GM12878 (cell line): ENCODE measurements around the gene PNMA5. TPM values are rescaled to one million over a fixed set of nuclear protein-coding genes. Genes with fewer than 3 reads are reported as not detected.

ENCODE experiments used
- polyA plus RNA-seq, 11 experiments: library from polyadenylated mRNA; depleted of rRNA in 4 of 11; unstranded in 6 of 11; stranded (reverse) in 5 of 11; fragments of >200 nt; fragmentation: Nextera tagmentation in 4 of 11; fragmentation: Illumina TruSeq in 1 of 11; extraction: Ambion mirVana in 4 of 11; extraction: Trizol in 1 of 11; gene quantifications; 1 replicate in 1 of 11; 2 replicates in 10 of 11; pipeline versions ENCODE4 v1.2.1 to v1.2.3, GENCODE V29; 2011 to 2016; ENCODE audit warnings: inconsistent platforms in 2 of 11, missing spikeins in 2 of 11, low read depth in 1 of 11
- total RNA-seq, 4 experiments: library from RNA; depleted of rRNA in 3 of 4; stranded (reverse); fragments of >200 nt in 3 of 4; fragmentation: Illumina TruSeq in 1 of 4; extraction: Trizol in 1 of 4; gene quantifications; 2 replicates each; pipeline versions ENCODE4 v1.2.1 to v1.2.3, GENCODE V29; 2013 to 2021

The PNMA5 gene
- total and polyA plus RNA-seq, 10 of the 15 experiments (the other 5 are each of a cell fraction or from before 2014, with no cell fraction given): 0.03 TPM; not detected in 9

Other genes starting within 250 kb of the PNMA5 start
Only the 7 nearest of the 9 such genes appear.
- not detected in 2 replicates for gene MAGEA6, start 224.4 kb downstream of the PNMA5 start, total RNA-seq (2014; rRNA removed)
- not detected in 2 replicates for gene MAGEA6, start 224.4 kb downstream of the PNMA5 start, total RNA-seq (2014; rRNA removed; fragmentation: Illumina TruSeq; extraction: Trizol)
- gene MAGEA6, start 224.4 kb downstream of the PNMA5 start, total RNA-seq (2021): 0.16 TPM in 1 of 2 replicates, not detected in the other
- 1.9 and 2.7 TPM in 2 replicates for gene MAGEA6, start 224.4 kb downstream of the PNMA5 start, polyA plus RNA-seq (2011; rRNA removed)
- gene MAGEA6, start 224.4 kb downstream of the PNMA5 start, polyA plus RNA-seq (2014; fragmentation: Illumina TruSeq; extraction: Trizol): not detected in 2 replicates
- gene MAGEA6, start 224.4 kb downstream of the PNMA5 start, polyA plus RNA-seq (2014; fragmentation: Nextera tagmentation; extraction: Ambion mirVana): not detected
- gene MAGEA6, start 224.4 kb downstream of the PNMA5 start, polyA plus RNA-seq (2014; rRNA removed): 0.04 and 0.38 TPM in 2 replicates
- not detected for gene MAGEA6, start 224.4 kb downstream of the PNMA5 start, polyA plus RNA-seq (2016; fragmentation: Nextera tagmentation; extraction: Ambion mirVana)
- 12.7 and 14.0 TPM in 2 replicates for gene CETN2, start 163.4 kb downstream of the PNMA5 start, total RNA-seq (2014; rRNA removed)
- gene CETN2, start 163.4 kb downstream of the PNMA5 start, total RNA-seq (2014; rRNA removed; fragmentation: Illumina TruSeq; extraction: Trizol): 21.1 and 23.0 TPM in 2 replicates
- gene CETN2, start 163.4 kb downstream of the PNMA5 start, total RNA-seq (2021): 11.4 and 12.0 TPM in 2 replicates
- gene CETN2, start 163.4 kb downstream of the PNMA5 start, polyA plus RNA-seq (2011; rRNA removed): 15.9 and 20.0 TPM in 2 replicates
- 26.2 and 33.5 TPM in 2 replicates for gene CETN2, start 163.4 kb downstream of the PNMA5 start, polyA plus RNA-seq (2014; fragmentation: Illumina TruSeq; extraction: Trizol)
- gene CETN2, start 163.4 kb downstream of the PNMA5 start, polyA plus RNA-seq (2014; fragmentation: Nextera tagmentation; extraction: Ambion mirVana): 10 to 100 TPM; 18.9 to 26.1 TPM
- 9.4 and 13.8 TPM in 2 replicates for gene CETN2, start 163.4 kb downstream of the PNMA5 start, polyA plus RNA-seq (2014; rRNA removed)
- 10 to 100 TPM; 27.4 to 30.3 TPM for gene CETN2, start 163.4 kb downstream of the PNMA5 start, polyA plus RNA-seq (2016; fragmentation: Nextera tagmentation; extraction: Ambion mirVana)
- 22.9 and 25.9 TPM in 2 replicates for gene NSDHL, start 163.1 kb downstream of the PNMA5 start, total RNA-seq (2014; rRNA removed)
- gene NSDHL, start 163.1 kb downstream of the PNMA5 start, total RNA-seq (2014; rRNA removed; fragmentation: Illumina TruSeq; extraction: Trizol): 16.0 and 16.9 TPM in 2 replicates
- gene NSDHL, start 163.1 kb downstream of the PNMA5 start, total RNA-seq (2021): 23.5 and 24.2 TPM in 2 replicates
- gene NSDHL, start 163.1 kb downstream of the PNMA5 start, polyA plus RNA-seq (2011; rRNA removed): 31.9 and 37.1 TPM in 2 replicates
- 33.6 and 43.4 TPM in 2 replicates for gene NSDHL, start 163.1 kb downstream of the PNMA5 start, polyA plus RNA-seq (2014; fragmentation: Illumina TruSeq; extraction: Trizol)
- 10 to 100 TPM; 21.8 to 27.8 TPM for gene NSDHL, start 163.1 kb downstream of the PNMA5 start, polyA plus RNA-seq (2014; fragmentation: Nextera tagmentation; extraction: Ambion mirVana)
- 24.7 and 25.3 TPM in 2 replicates for gene NSDHL, start 163.1 kb downstream of the PNMA5 start, polyA plus RNA-seq (2014; rRNA removed)
- 10 to 100 TPM; 32.0 to 33.0 TPM for gene NSDHL, start 163.1 kb downstream of the PNMA5 start, polyA plus RNA-seq (2016; fragmentation: Nextera tagmentation; extraction: Ambion mirVana)
- 0.56 and 0.71 TPM in 2 replicates for gene ZNF185, start 96.0 kb downstream of the PNMA5 start, total RNA-seq (2014; rRNA removed)
- gene ZNF185, start 96.0 kb downstream of the PNMA5 start, total RNA-seq (2014; rRNA removed; fragmentation: Illumina TruSeq; extraction: Trizol): 0.54 and 0.55 TPM in 2 replicates
- gene ZNF185, start 96.0 kb downstream of the PNMA5 start, total RNA-seq (2021): 0.51 and 0.69 TPM in 2 replicates
- 1.3 and 1.6 TPM in 2 replicates for gene ZNF185, start 96.0 kb downstream of the PNMA5 start, polyA plus RNA-seq (2011; rRNA removed)
- gene ZNF185, start 96.0 kb downstream of the PNMA5 start, polyA plus RNA-seq (2014; fragmentation: Illumina TruSeq; extraction: Trizol): 0.46 and 0.85 TPM in 2 replicates
- under 1 TPM; 0.23 to 0.27 TPM for gene ZNF185, start 96.0 kb downstream of the PNMA5 start, polyA plus RNA-seq (2014; fragmentation: Nextera tagmentation; extraction: Ambion mirVana)
- gene ZNF185, start 96.0 kb downstream of the PNMA5 start, polyA plus RNA-seq (2014; rRNA removed): 0.51 and 0.74 TPM in 2 replicates
- under 1 TPM; 0.71 to 0.97 TPM for gene ZNF185, start 96.0 kb downstream of the PNMA5 start, polyA plus RNA-seq (2016; fragmentation: Nextera tagmentation; extraction: Ambion mirVana)
- not detected in 2 replicates for gene PNMA3, start 62.4 kb upstream of the PNMA5 start, total RNA-seq (2014; rRNA removed)
- not detected in 2 replicates for gene PNMA3, start 62.4 kb upstream of the PNMA5 start, total RNA-seq (2014; rRNA removed; fragmentation: Illumina TruSeq; extraction: Trizol)
- gene PNMA3, start 62.4 kb upstream of the PNMA5 start, total RNA-seq (2021): not detected in 2 replicates
- not detected in 2 replicates for gene PNMA3, start 62.4 kb upstream of the PNMA5 start, polyA plus RNA-seq (2011; rRNA removed)
- gene PNMA3, start 62.4 kb upstream of the PNMA5 start, polyA plus RNA-seq (2014; fragmentation: Illumina TruSeq; extraction: Trizol): 0.06 TPM in 1 of 2 replicates, not detected in the other
- gene PNMA3, start 62.4 kb upstream of the PNMA5 start, polyA plus RNA-seq (2014; fragmentation: Nextera tagmentation; extraction: Ambion mirVana): not detected
- 0.09 TPM in 1 of 2 replicates, not detected in the other for gene PNMA3, start 62.4 kb upstream of the PNMA5 start, polyA plus RNA-seq (2014; rRNA removed)
- not detected for gene PNMA3, start 62.4 kb upstream of the PNMA5 start, polyA plus RNA-seq (2016; fragmentation: Nextera tagmentation; extraction: Ambion mirVana)
- 0.16 and 0.23 TPM in 2 replicates for gene PNMA6A, start 78.3 kb upstream of the PNMA5 start, total RNA-seq (2014; rRNA removed)
- not detected in 2 replicates for gene PNMA6A, start 78.3 kb upstream of the PNMA5 start, total RNA-seq (2014; rRNA removed; fragmentation: Illumina TruSeq; extraction: Trizol)
- gene PNMA6A, start 78.3 kb upstream of the PNMA5 start, total RNA-seq (2021): not detected in 2 replicates
- not detected in 2 replicates for gene PNMA6A, start 78.3 kb upstream of the PNMA5 start, polyA plus RNA-seq (2011; rRNA removed)
- gene PNMA6A, start 78.3 kb upstream of the PNMA5 start, polyA plus RNA-seq (2014; fragmentation: Illumina TruSeq; extraction: Trizol): 0.03 TPM in 1 of 2 replicates, not detected in the other
- not detected for gene PNMA6A, start 78.3 kb upstream of the PNMA5 start, polyA plus RNA-seq (2014; fragmentation: Nextera tagmentation; extraction: Ambion mirVana)
- 0.13 TPM in 1 of 2 replicates, not detected in the other for gene PNMA6A, start 78.3 kb upstream of the PNMA5 start, polyA plus RNA-seq (2014; rRNA removed)
- under 1 TPM in 1 of 2 experiments, not detected in 1; 0.15 TPM for gene PNMA6A, start 78.3 kb upstream of the PNMA5 start, polyA plus RNA-seq (2016; fragmentation: Nextera tagmentation; extraction: Ambion mirVana)
- gene MAGEA1, start 185.2 kb upstream of the PNMA5 start, total RNA-seq (2014; rRNA removed): not detected in 2 replicates
- not detected in 2 replicates for gene MAGEA1, start 185.2 kb upstream of the PNMA5 start, total RNA-seq (2014; rRNA removed; fragmentation: Illumina TruSeq; extraction: Trizol)
- not detected in 2 replicates for gene MAGEA1, start 185.2 kb upstream of the PNMA5 start, total RNA-seq (2021)
- gene MAGEA1, start 185.2 kb upstream of the PNMA5 start, polyA plus RNA-seq (2011; rRNA removed): 0.31 and 0.37 TPM in 2 replicates
- gene MAGEA1, start 185.2 kb upstream of the PNMA5 start, polyA plus RNA-seq (2014; fragmentation: Illumina TruSeq; extraction: Trizol): not detected in 2 replicates
- gene MAGEA1, start 185.2 kb upstream of the PNMA5 start, polyA plus RNA-seq (2014; fragmentation: Nextera tagmentation; extraction: Ambion mirVana): not detected
- gene MAGEA1, start 185.2 kb upstream of the PNMA5 start, polyA plus RNA-seq (2014; rRNA removed): not detected in 2 replicates
- gene MAGEA1, start 185.2 kb upstream of the PNMA5 start, polyA plus RNA-seq (2016; fragmentation: Nextera tagmentation; extraction: Ambion mirVana): not detected